GM21390 (cell line): ENCODE measurements around the gene CALML4.
"Not testable (repeated sequence)": the region's sequence is repeated elsewhere in the genome, so short reads cannot be mapped to it uniquely, and the experiment has no call there.

Experiments
- ATAC-seq: cut with Tn5 transposase; IDR thresholded peaks from one replicate; pipeline ENCODE4 v1.9.1; 2021; ENCODE audit not compliant: unreplicated experiment

Gene CALML4

DNA sequence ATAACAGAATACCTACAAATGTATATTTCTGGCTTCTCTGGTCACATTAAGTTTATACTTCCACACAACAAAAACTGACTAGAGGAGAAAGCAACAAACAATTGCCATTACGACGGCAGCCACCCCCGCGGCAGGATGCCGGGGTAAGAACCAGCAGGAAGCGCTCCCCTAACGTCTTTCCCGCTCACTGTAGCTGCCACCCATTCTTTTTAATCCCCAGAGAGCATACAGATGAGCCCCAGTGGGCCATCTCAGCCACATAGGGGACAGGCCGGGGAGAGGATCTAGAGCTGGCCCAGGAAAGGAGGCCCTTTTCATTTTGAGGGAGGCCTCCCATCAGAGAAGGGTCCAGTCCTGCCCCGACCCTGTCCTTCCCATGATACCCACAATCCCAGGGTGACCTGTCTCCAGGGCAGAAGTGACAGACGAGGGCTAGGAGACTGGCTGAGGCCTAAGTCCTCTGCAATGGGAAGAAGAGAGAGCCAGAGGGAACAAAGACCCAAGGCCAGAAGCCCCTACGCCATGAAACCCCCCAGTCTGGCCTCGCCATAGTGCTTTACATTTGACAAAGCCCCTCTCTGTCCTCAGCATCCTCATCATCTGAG, 3.6 kb upstream of the CALML4 start:
- no peak for ATAC-seq

GRCh38 chr15:68208136-68208535, 3.0 kb upstream of the CALML4 start:
- ATAC-seq: no peak

GRCh38 chr15:68207176-68207935, 2.2 kb upstream of the CALML4 start:
- no peak for ATAC-seq

- ATAC-seq: no peak
These were observed 1.6 kb upstream of the CALML4 start for GRCh38 chr15:68206711-68207151.

- no peak for ATAC-seq
These were observed 915 bp upstream of the CALML4 start for GRCh38 chr15:68205954-68206539.

- ATAC-seq: no peak
These were observed 419 bp upstream of the CALML4 start for GRCh38 chr15:68205558-68205944.

GRCh38 chr15:68204361-68204760, 771 bp downstream of the CALML4 start:
- ATAC-seq: no peak

- no peak for ATAC-seq
These were observed 1.2 kb downstream of the CALML4 start for GRCh38 chr15:68203956-68204355.

GRCh38 chr15:68203486-68203885, 1.6 kb downstream of the CALML4 start:
- no peak for ATAC-seq

GRCh38 chr15:68202994-68203393, 2.1 kb downstream of the CALML4 start:
- not testable (repeated sequence) for ATAC-seq

GRCh38 chr15:68201879-68202261, 3.3 kb downstream of the CALML4 start:
- no peak for ATAC-seq

DNA sequence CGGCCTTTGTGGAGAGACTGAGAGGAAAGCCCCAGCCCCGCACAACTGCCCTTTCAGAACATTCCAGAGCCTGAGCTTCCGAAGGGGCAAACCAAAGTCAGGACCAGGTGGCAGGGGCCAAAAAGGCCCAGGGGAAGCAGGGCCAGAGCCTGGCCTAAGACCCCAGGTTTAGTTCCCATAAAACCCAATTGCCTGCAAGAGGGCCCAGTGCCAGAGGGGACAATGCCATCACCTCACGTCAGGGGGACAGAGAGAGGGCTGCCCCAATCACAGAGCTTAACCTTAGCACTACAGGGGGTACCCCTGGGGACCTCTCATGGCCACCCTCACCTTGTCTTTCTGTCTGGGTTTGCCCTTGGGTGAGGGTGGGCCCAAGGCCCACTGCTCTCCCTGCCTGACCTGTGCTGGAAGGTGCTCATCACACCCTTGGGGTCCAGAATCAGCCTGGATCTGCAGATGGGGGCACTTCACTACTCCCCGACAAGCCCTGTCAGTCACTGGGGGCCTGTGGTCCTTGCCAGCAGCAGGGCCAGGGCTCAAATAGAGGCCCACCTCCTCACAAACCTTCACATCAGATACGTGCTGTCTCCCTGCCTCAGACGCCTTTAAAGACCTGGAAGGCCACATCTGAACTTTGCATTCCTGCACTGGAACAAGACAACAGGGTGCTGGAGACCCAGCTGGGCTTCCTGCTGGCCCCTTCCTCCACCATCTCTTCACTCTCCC, 3.8 kb downstream of the CALML4 start:
- ATAC-seq: no peak

- ATAC-seq: no peak
These were observed 4.9 kb downstream of the CALML4 start for GRCh38 chr15:68200016-68200861.

DNA sequence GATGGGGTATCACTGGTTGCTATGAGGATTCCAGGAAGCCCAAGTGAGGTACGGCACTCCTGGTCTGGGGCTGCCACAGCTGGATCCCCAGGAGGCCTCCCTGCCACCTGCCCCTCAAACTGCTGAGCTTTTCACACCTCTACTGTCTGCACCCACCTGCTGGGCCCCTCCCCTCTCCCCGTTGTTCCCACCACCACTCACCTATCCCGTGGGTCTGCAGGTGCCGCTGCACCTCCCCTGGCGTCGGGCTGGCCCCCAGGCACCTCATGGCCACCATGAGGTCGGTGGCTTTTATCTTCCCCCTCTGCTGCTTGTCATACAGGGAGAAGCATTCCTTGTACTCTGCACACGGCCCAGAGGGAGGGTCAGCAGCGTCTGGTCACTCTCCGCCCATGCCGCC, 5.8 kb downstream of the CALML4 start:
- no peak for ATAC-seq

- ATAC-seq: no peak
These were observed 7.3 kb downstream of the CALML4 start for GRCh38 chr15:68197661-68198437.

DNA sequence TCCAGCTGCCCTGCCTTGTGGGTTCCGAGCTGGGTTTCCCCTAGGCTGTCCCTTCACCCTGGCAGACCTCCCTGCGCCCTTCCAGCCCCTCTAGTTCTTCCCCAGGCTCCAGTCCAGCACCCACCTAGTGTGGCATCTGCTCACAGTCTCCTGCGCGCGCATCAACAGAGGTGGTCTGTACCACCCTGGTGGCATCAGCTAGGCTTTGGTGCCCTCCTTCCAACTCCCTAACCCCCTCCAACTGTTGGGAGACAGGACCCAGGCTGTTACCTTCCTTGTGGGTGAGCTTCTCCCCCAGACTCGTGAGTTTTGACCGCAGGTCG, 8.0 kb downstream of the CALML4 start:
- no peak for ATAC-seq

GRCh38 chr15:68196445-68197169, 8.5 kb downstream of the CALML4 start:
- ATAC-seq: no peak

GRCh38 chr15:68195336-68196112, 9.6 kb downstream of the CALML4 start:
- no peak for ATAC-seq
